Measurements from ENCODE around the gene KRT84. TPM values are rescaled to one million over a fixed set of nuclear protein-coding genes. Genes with fewer than 3 reads are reported as not detected.

The KRT84 gene
- total RNA-seq, result not detected in 2 replicates

GRCh38 chr12:52385226-52385702 is at the start of gene KRT84:
Gene KRT84, minus strand, starts transcription at chr12:52385652. Its CDS starts 67 bp downstream, at chr12:52385585.

GRCh38 chr12:52434081-52434733 is 48.8 kb upstream of the KRT84 start, which contains the start of gene KRT75:
Gene KRT75, minus strand, starts transcription at chr12:52434371. Its CDS starts 67 bp downstream, at chr12:52434304.

GRCh38 chr12:52405922-52406385 is 20.5 kb upstream of the KRT84 start, which contains the start of gene KRT82:
Gene KRT82, minus strand, starts transcription at chr12:52406335. Its CDS starts 58 bp downstream, at chr12:52406277.

GRCh38 chr12:52366738-52367485 is 18.5 kb downstream of the KRT84 start, which contains the start of gene KRT85:
Gene KRT85, minus strand, starts transcription at chr12:52367481. Its CDS starts 76 bp downstream, at chr12:52367405.

Other genes with a start within 250 kb of the KRT84 start
- under 0.01 TPM in 2 replicates for gene KRT80, start 193.6 kb downstream of the KRT84 start, total RNA-seq
- 2.7 and 4.7 TPM in 2 replicates for gene KRT7, start 152.4 kb downstream of the KRT84 start, total RNA-seq
- not detected in 2 replicates for gene KRT86, start 111.0 kb downstream of the KRT84 start, total RNA-seq
- under 0.01 TPM in 1 of 2 replicates, not detected in the other for gene KRT81, start 94.1 kb downstream of the KRT84 start, total RNA-seq
- gene KRT83, start 64.3 kb downstream of the KRT84 start, total RNA-seq, result not detected in 2 replicates
- gene KRT85, start 18.2 kb downstream of the KRT84 start, total RNA-seq, result not detected in 2 replicates
- not detected in 2 replicates for gene KRT82, start 20.7 kb upstream of the KRT84 start, total RNA-seq
- gene KRT75, start 48.7 kb upstream of the KRT84 start, total RNA-seq, result not detected in 2 replicates
- 0.47 and 2.0 TPM in 2 replicates for gene KRT6B, start 66.5 kb upstream of the KRT84 start, total RNA-seq
- under 0.01 TPM in 1 of 2 replicates, not detected in the other for gene KRT6C, start 88.2 kb upstream of the KRT84 start, total RNA-seq
- gene KRT6A, start 107.6 kb upstream of the KRT84 start, total RNA-seq, result 2.5 and 18.4 TPM in 2 replicates
- gene KRT5, start 134.7 kb upstream of the KRT84 start, total RNA-seq, result 2.7 and 14.9 TPM in 2 replicates
- not detected in 2 replicates for gene KRT71, start 167.5 kb upstream of the KRT84 start, total RNA-seq
- not detected in 2 replicates for gene KRT74, start 188.2 kb upstream of the KRT84 start, total RNA-seq
- gene KRT72, start 215.8 kb upstream of the KRT84 start, total RNA-seq, result not detected in 2 replicates
- not detected in 2 replicates for gene KRT73, start 232.9 kb upstream of the KRT84 start, total RNA-seq